NCI-H526 treated with DMSO at 0.1 percent for 48 hours (cell line): ENCODE results near the gene PALLD.

Source experiments
- DNase-seq: peaks from one replicate; lab custom pipeline; 2025; lab: John Stamatoyannopoulos, UW

PALLD gene

DNA sequence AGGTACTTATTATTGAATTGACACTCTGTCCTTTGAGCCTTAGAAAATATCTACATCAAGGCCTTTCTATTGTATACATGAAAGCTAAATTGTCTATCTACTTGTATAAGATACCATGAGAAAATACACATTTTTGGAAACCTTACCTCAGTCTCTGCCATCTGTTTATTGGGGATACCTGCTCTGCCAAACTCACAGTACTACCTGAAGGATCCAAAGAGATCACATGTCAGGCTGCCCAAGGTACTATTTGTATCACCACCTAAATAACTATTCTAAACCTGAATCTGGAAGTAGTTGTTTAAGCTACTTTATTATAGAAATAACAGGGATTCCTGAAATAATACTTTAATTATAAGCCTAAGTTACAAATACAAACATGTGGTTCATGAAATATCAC is 126.2 kb downstream of the PALLD start:
- DNase-seq: no peak

- no peak for DNase-seq
Measured at GRCh38 chr4:168623484-168623883, 126.6 kb downstream of the PALLD start.

GRCh38 chr4:168628251-168628650 is 131.4 kb downstream of the PALLD start:
- DNase-seq: no peak

GRCh38 chr4:168629566-168629965 is 132.7 kb downstream of the PALLD start:
- no peak for DNase-seq

- DNase-seq: no peak
Measured at GRCh38 chr4:168630445-168631187, 133.8 kb downstream of the PALLD start.

- DNase-seq: peak; percentile 58
Measured at GRCh38 chr4:168631241-168632162, 134.7 kb downstream of the PALLD start.

DNA sequence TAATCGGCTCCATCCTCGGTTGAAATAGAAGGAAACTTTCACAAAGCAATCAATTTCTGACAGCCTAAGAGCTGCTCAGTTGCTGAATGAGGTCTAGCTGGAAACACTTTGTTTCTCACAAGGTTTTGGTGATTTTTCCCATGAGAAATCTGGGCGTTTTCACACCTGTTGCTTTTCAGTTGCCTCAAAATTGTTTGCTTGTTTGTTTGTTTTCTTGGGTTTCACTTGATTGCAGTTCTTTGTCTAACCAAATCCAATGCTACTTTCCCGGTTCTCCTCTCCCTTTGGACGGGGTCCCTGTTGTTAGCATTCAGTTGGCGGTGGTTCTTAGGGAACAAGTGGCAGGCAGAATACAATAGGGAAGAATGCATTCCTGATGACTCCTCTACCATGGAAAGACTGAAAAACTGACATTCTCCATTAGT is 135.5 kb downstream of the PALLD start:
- no peak for DNase-seq

- DNase-seq: no peak
Measured at GRCh38 chr4:168633064-168633463, 136.2 kb downstream of the PALLD start.

DNA sequence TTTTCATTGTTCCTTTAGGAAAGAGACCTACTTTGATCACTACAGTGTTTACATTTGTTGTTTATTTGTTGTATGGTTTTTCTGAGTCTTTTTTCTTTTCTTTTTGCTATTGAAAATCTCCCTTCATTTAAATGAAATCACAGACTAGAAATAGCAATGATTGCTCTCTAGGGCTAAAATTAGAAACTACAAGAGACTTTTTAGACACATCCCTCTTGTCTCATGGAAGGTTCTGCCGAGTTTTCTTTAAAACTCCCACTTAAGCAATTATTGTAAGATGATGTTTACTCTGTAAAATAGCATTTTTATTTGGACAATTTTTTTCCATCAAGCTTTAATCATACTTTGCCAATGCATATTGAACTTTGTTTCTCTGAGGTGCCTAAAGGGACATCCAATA is 136.6 kb downstream of the PALLD start:
- DNase-seq: no peak

DNA sequence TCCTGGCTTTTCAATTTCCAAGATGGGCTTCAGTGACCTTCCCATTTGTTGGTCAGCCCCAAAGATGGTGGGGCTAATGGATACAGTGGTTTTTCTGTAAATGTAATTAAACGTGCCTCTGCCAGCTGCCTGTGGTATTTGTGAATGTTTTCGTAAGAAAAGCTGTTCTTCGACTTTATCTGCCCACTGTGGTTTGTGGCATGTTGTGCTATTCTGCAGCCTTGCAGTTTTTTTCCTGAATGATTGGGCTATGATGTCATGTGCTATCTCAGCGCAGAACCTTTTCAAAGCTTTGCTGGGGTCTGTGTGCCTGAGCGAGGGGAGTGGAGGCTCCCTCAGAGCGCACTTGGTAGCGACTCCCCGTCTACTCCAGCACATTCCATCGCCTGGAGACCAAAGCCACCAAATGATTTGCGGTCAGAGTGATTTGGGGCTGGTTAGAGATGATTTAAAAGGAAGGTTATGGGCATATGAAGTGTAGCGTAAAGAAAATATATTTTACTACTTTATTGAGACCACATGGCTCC is 137.5 kb downstream of the PALLD start:
- DNase-seq: no peak

- no peak for DNase-seq
Measured at GRCh38 chr4:168636040-168636439, 139.2 kb downstream of the PALLD start.

DNA sequence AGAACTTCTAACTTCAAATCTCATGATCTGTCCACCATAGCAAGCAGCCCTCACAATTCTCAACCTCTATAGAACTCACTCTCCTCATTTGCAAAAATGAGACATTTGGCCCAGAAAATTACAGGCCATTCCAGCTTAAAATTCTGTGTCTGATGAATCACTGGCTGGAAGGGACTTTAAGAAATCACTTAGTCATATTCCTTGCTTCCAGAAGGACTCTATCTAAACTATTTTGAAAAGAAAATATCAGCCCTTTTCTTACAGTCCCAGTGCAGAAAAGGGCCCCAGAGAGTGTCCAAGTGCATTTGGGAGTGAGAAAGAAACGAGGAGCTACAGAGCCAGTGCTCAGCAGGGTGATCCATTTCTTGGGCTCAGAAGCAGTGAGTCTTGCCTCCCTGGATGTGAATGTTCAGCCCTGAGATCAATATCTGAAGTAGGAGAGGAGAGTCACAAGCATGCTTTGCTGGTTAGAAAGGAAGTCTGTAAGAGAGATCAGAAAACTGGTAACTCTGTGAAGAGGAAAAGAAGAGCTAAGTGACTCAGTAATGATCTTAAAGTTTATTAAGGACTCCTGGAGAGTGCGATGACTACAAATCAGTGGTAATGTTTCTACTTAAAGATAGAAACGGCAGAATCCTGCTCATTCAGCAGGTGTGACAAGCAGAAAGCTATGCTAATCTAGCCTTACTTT is 139.8 kb downstream of the PALLD start:
- no peak for DNase-seq

GRCh38 chr4:168637872-168638756 is 141.3 kb downstream of the PALLD start:
- no peak for DNase-seq

DNA sequence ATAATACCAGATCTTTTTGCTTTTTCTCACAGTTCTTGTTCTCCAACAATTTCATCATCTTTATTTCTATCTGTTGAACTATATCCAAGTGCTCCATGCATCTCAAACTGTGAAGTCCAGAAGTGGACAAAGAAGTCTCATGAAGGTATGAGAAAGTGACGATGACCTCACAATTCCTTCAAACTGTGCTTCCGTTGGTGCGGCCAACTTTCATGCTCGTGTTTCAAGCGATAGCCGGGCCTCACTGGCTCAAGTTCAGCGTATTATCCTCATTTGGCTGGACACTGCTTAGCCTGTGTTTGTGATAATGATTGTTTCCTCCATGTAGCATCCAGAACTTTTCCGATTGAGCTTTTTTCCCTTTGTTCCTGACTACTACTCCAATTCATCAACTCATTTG is 143.1 kb downstream of the PALLD start:
- DNase-seq: no peak

- DNase-seq: no peak
Measured at GRCh38 chr4:168641811-168642140, 144.9 kb downstream of the PALLD start.

DNA sequence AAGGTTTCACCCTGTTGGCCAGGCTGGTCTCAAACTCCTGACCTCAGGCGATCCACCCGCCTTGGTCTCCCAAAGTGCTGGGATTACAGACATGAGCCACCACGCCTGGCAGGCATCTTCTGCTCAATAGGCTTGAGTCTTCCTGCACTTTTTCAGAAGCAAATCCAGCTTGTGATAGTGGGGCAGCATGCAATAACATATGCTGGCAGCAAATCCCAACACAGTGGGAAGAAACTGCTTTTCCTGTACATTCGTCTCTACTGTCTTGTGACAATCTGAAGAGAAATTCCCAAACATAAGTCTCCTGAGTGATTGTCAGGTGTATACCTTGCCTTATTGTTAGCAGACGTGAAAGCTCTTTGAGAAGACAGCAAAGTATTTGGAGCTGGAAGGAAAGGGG is 145.7 kb downstream of the PALLD start:
- DNase-seq: no peak

- DNase-seq: no peak
Measured at GRCh38 chr4:168643111-168643795, 146.4 kb downstream of the PALLD start.

- no peak for DNase-seq
Measured at GRCh38 chr4:168643796-168644159, 146.9 kb downstream of the PALLD start.

GRCh38 chr4:168646001-168646768 is 149.3 kb downstream of the PALLD start:
- DNase-seq: no peak
